HepG2 (cell line): ENCODE results near the gene CDYL.

Experiments
- CTCF ChIP-seq: sonication (generic); formaldehyde crosslinking; IDR thresholded peaks from 2 replicates; pipeline ENCODE4 v1.5.0; 2020; ENCODE audit warnings: mild to moderate bottlenecking, missing genetic modification reagents, moderate library complexity
- FOXP1 ChIP-seq, 2 experiments: fragments of 450-650 bp in 1 of 2; IDR thresholded peaks; 2 replicates each; pipeline ENCODE4 v1.6.1; 2017 to 2018; ENCODE audit warnings: antibody characterized with exemption in 1 of 2
- KAT7 ChIP-seq: IDR thresholded peaks from 2 replicates; pipeline ENCODE4 v1.6.1; 2018; ENCODE audit warnings: borderline replicate concordance, missing compliant biosample characterization
- ZNF576 ChIP-seq: sonication (generic); formaldehyde crosslinking; IDR thresholded peaks from 2 replicates; pipeline ENCODE4 v1.4.0; 2020; ENCODE audit warnings: mild to moderate bottlenecking, missing genetic modification reagents

DNA sequence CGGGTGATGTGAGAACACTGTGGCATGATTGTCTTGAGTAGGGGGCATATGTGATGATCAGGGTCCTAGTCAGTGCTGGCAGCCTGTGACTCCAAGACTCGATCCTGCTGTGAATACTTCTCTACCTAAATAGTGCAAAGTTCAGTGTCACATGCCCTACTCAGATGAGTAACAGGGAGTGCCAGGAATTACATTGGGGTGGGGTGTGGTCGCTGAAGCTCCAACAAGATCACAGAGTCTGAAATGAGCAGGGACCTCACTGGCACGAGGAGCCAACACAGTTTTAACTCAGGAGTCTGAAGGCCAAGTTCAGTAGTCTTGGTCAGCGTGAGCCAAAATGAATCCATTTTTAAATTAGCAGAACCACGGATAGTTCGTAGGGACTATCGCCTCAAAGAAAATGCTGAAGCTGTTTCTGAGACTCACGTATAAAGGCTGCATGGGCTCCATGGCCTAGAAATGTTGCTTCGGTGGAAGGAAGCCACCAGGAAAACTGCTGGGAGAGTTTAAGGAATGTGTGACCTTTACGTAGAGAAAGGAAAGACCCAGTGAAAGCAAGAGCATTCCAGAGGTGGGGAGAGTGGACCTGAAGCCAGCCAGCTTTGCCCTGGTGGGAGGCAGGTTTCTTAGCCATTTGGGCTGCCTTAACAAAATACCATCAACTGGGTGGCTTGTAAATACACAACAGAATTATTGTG lies 155.5 kb downstream of the CDYL start:
- no peak for TF ChIP-seq FOXP1 (IDR thresholded peaks at IDR 0.05)
- TF ChIP-seq FOXP1 (CRISPR knock-in tag; IDR thresholded peaks at IDR 0.05): no peak
- no peak for TF ChIP-seq KAT7 (CRISPR knock-in tag)
- TF ChIP-seq CTCF (CRISPR knock-in tag): no peak
- no peak for TF ChIP-seq ZNF576 (CRISPR knock-in tag)
